Body of pancreas (tissue), 4 donors: ENCODE data around the gene NDUFA12. TPM values are rescaled to one million over a fixed set of nuclear protein-coding genes. Genes with fewer than 3 reads are reported as not detected.

Source experiments
- ATAC-seq: fragments of 150-250 bp; one replicate; pipeline ENCODE4 v1.9.1; 2016
- DNase-seq, 4 donors: peaks; one replicate each; pipeline ENCODE4 v3.0.0-alpha.2; 2019
- H3K27ac ChIP-seq, 4 donors: fragments of 200-600 bp; sonication (generic); 1 replicate in 3 of 4; 2 replicates in 1 of 4; pipeline versions ENCODE4 v1.5.1 to v1.6.1; 2016 to 2019; ENCODE audit warnings: mild to moderate bottlenecking in 1 of 4, mixed read lengths in 1 of 4, moderate library complexity in 1 of 4
- H3K27me3 ChIP-seq, 2 donors: fragments of 200-600 bp; sonication (generic); one replicate each; pipeline ENCODE4 v1.6.0; 2016; ENCODE audit warnings: mild to moderate bottlenecking in 1 of 2
- H3K36me3 ChIP-seq, 2 donors: fragments of 200-600 bp; sonication (generic); replicated peaks in 1 of 2; 2 replicates each; pipeline ENCODE4 v1.5.1; 2016; ENCODE audit warnings: low read depth in 2 of 2; ENCODE audit not compliant: insufficient read depth in 1 of 2
- H3K4me1 ChIP-seq: fragments of 200-600 bp; sonication (generic); one replicate; pipeline ENCODE4 v1.6.0; 2016
- H3K4me3 ChIP-seq, 2 donors: fragments of 200-600 bp; sonication (generic); 1 replicate in 1 of 2; 2 replicates in 1 of 2; pipeline ENCODE4 v1.5.1; 2016 to 2019
- H3K9me3 ChIP-seq, 3 donors: fragments of 200-600 bp; sonication (generic); 1 replicate in 2 of 3; 2 replicates in 1 of 3; pipeline ENCODE4 v1.5.1; 2016
- CTCF ChIP-seq, 7 experiments: fragments of 450-650 bp in 4 of 7; fragments of 200-600 bp in 3 of 7; sonication (generic) in 3 of 7; IDR thresholded peaks; one replicate each; pipeline ENCODE4 v1.5.1; 2016 to 2019; ENCODE audit warnings: antibody characterized with exemption in 7 of 7
- POLR2A ChIP-seq, 3 donors: fragments of 450-650 bp; IDR thresholded peaks; one replicate each; pipeline ENCODE4 v1.6.1; 2016; ENCODE audit warnings: antibody characterized with exemption in 3 of 3, mild to moderate bottlenecking in 2 of 3
- WGBS, 2 donors: methylation state at CpG; one replicate each; pipeline ENCODE4 v1.1.5; 2017; 5-methylcytosine and 5-hydroxymethylcytosine counted together
- intact Hi-C: fragments of 100-400 bp; cut with DNase I; formaldehyde crosslinking; loops from one replicate; pipeline ENCODE4 v1.15.1; 2023
- total RNA-seq, 2 donors: library from RNA; depleted of rRNA; stranded (reverse); fragments of >200 nt; gene quantifications; one replicate each; pipeline ENCODE4 v1.1.0, GENCODE V29; 2016

The NDUFA12 gene
- total RNA-seq, 2 donors from 2014 or later: 21.4 to 41.0 TPM

DNA sequence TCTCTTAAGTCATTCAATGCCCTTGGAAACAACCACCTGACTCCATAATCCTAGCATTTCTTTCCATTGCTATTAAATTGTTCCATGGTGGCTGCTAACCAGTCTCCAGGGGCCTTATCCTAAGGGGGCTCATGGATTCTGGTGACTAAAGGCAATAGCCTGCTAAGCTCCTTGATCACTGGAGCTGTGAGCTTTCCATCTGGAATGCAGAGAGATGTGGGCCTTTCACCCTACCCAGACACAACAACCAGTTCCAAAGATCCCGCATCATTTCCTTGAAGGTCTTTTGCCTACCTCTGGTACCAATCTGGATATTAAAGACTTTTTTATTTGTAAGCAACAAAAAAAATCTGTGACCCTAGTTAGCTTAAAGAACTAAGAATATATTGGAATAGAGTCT is 32.9 kb downstream of the NDUFA12 start:
- Histone ChIP-seq H3K27me3 (no peaks in the 10 kb centered on the region), H3K9me3 (no peaks in the 10 kb centered on the region), H3K27ac (no peak overlapping the region), H3K4me3 (no peak overlapping the region), H3K36me3 (peaks cover 0 to 5% of the 10 kb centered on the region in 2 donors), H3K4me1 (no peaks in the 10 kb centered on the region)
- intact Hi-C loops: no loop called here
- WGBS, 2 donors: 90 to 95% methylated on average over 1 of the region's 1 CpG
- DNase-seq: no peak
- no peak for TF ChIP-seq POLR2A (IDR thresholded peaks at IDR 0.05)
- no peak for TF ChIP-seq CTCF (IDR thresholded peaks at IDR 0.05)
- no peak for ATAC-seq

DNA sequence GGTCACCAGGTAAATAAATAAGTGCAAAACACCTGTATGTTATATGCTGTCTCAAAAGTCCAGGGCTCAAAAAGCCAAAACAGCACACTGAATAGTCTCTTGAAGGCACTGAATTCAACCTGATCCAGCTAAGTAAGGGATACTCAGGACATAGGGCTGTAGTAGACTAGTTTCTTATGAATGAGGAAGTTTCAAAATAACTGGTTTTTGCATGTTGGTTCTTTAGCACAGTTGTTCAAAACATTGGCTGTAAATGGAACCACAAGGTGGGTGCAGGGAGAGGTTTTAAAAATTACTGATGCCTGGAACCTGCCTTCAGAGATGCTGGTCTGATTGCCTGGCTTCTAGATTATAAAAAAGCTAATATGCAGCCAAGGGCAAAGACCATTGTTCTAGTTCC is 34.1 kb downstream of the NDUFA12 start:
- H3K27me3 ChIP-seq: no peaks in the 10 kb centered on the region
- H3K4me1 ChIP-seq: no peaks in the 10 kb centered on the region
- H3K36me3 ChIP-seq: peaks cover 0 to 5% of the 10 kb centered on the region in 2 donors
- no peaks in the 10 kb centered on the region for H3K9me3 ChIP-seq
- TF ChIP-seq CTCF (IDR thresholded peaks at IDR 0.05) (no peak), POLR2A (IDR thresholded peaks at IDR 0.05) (no peak)
- ATAC-seq (no peak), DNase-seq (no peak)
- no peak overlapping the region for H3K27ac ChIP-seq
- intact Hi-C loops: no loop called here
- no peak overlapping the region for H3K4me3 ChIP-seq

DNA sequence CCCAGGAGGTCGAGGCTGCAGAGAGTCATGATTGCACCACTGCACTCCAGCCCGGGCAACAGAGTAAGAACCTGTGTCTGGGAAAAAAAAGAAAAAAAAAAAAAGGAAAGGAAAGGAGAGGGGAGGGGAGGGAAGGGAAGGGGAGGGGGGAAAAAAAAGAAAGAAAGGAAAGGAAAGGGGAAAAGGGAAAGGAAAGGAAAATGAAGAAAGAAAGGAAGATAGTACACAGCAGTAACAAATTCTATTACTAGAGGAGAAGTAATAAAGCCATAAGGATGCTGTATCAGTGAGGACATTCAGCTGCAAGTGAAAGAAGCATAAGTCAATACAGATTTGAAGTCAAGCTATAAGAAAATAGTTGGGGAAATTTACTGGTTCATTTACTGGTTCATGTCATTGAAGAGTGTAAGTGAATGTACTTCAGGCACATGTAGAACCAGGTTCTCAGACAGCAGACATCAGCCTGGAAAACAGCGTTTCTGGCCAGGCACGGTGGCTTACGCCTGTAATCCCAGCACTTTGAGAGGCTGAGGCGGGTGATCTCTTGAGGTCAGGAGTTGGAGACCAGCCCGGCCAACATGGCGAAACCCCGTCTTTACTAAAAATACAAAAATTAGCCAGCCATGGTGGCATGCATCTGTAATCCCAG is 37.4 kb downstream of the NDUFA12 start:
- intact Hi-C loops: no loop called here
- DNase-seq: no peak
- Histone ChIP-seq H3K27me3 (no peaks in the 10 kb centered on the region), H3K9me3 (no peaks in the 10 kb centered on the region), H3K36me3 (peaks cover 0 to 2% of the 10 kb centered on the region in 2 donors), H3K27ac (no peak overlapping the region), H3K4me1 (no peaks in the 10 kb centered on the region), H3K4me3 (no peak overlapping the region)
- ATAC-seq: no peak
- WGBS, 2 donors: 92 to 93% methylated on average over 9 of the region's 9 CpGs
- TF ChIP-seq POLR2A (IDR thresholded peaks at IDR 0.05) (no peak), CTCF (IDR thresholded peaks at IDR 0.05) (no peak)

DNA sequence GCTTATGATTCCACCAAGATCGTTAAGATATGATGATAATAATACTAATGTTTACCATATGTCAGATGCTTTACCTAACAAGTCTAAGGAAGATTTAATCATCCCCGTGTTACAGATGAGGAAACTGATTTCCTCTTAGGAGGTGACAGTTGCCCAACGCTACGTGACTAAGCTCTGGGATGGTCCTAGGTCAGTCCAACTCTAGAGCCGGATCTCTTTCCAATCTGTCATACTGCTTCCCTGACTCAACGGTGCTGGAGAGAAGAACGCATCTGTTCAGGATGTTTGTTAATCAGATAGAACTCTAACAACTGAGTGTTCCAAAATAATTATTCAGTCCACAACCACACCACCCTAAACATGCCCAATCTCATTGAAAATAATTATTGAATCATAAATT is 39.8 kb downstream of the NDUFA12 start:
- no peak for ATAC-seq
- 82 to 84% methylated on average over 7 of the region's 7 CpGs for WGBS, 2 donors
- Histone ChIP-seq H3K4me1 (no peaks in the 10 kb centered on the region), H3K27ac (no peak overlapping the region), H3K27me3 (no peaks in the 10 kb centered on the region), H3K4me3 (no peak overlapping the region), H3K36me3 (no peaks in the 10 kb centered on the region), H3K9me3 (no peaks in the 10 kb centered on the region)
- intact Hi-C loops: no loop called here
- no peak for TF ChIP-seq POLR2A (IDR thresholded peaks at IDR 0.05)
- TF ChIP-seq CTCF (IDR thresholded peaks at IDR 0.05): no peak
- no peak for DNase-seq

- Histone ChIP-seq H3K4me1 (no peaks in the 10 kb centered on the region), H3K4me3 (no peak overlapping the region), H3K27ac (no peak overlapping the region), H3K9me3 (no peaks in the 10 kb centered on the region), H3K36me3 (no peaks in the 10 kb centered on the region), H3K27me3 (no peaks in the 10 kb centered on the region)
- WGBS, 2 donors: 39 to 43% methylated on average over 3 of the region's 3 CpGs
- no peak for DNase-seq
- intact Hi-C loops: no loop called here
- no peak for ATAC-seq
- TF ChIP-seq POLR2A (IDR thresholded peaks at IDR 0.05): no peak
- no peak for TF ChIP-seq CTCF (IDR thresholded peaks at IDR 0.05)
These were observed 40.8 kb downstream of the NDUFA12 start for GRCh38 chr12:94962670-94963069.
